Measurements from ENCODE around the gene TBX21.

Gene TBX21

DNA sequence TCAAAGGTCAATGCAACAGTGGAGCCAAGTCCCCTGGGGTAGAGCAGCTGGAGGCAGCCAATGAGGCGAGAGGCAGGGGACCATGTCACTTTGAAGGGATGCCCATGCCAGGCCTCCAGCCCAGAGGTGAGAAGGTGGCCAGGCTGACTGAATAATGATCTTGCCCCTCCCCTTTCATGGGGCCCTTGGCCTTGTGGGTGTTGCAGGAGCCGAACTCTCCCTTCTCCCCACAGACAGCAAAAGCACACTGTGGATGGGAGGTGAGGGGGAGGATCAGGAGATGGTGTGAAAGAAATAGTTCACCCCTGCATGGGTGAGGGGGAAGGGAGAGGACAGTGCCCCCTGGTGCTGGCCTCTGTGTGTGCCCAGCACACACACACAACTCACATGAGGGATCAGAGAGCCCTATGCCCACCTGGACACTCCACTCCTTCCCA lies 15.8 kb upstream of the TBX21 start:
- POLR2A ChIA-PET = no interaction called here
- TF ChIP-seq, protein P1, sequence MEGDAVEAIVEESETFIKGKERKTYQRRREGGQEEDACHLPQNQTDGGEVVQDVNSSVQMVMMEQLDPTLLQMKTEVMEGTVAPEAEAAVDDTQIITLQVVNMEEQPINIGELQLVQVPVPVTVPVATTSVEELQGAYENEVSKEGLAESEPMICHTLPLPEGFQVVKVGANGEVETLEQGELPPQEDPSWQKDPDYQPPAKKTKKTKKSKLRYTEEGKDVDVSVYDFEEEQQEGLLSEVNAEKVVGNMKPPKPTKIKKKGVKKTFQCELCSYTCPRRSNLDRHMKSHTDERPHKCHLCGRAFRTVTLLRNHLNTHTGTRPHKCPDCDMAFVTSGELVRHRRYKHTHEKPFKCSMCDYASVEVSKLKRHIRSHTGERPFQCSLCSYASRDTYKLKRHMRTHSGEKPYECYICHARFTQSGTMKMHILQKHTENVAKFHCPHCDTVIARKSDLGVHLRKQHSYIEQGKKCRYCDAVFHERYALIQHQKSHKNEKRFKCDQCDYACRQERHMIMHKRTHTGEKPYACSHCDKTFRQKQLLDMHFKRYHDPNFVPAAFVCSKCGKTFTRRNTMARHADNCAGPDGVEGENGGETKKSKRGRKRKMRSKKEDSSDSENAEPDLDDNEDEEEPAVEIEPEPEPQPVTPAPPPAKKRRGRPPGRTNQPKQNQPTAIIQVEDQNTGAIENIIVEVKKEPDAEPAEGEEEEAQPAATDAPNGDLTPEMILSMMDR (IDR thresholded peaks at IDR 0.05; ENCODE audit: control extremely low read depth, extremely low read depth, low read depth, missing control alignments) = peak; percentile 54
- no peak for DNase-seq (ENCODE audit: extremely low spot score)
- CTCF ChIA-PET = interaction anchor here (1.0 to 7.0 kb wide), 5 partner anchors 12 to 107 kb away, joined by 3 to 85 read pairs (median 36); partner anchors contain the start of gene TBX21

DNA sequence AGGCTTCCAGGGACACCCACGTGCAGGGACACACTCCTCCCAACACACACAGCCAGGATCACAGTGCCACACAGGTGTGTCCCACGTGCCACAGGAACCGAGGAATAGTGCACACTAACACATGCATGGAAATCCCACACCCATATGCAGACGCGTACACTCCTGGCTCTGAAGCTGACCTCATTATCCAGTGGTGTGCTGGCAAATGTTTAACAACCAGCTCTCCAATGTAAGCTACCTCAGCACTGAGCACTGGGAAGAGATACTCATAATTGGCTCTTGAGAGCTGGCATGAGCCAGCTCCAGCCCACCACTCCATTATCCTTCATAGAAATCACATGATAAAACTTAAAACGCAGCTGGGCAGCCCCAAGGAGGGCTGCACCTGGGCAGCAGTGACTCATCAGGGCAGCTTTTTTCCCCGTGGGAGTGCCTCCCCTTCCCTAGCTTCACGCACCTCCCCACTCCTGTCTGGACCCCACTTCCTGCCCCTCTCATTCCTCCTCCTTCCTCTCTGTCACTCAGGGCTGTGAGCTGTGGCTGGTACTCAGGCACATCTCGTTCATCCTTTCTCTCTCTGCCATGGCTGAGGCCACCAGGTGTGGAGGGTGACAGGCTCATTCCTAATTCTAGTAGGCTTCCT lies 14.9 kb upstream of the TBX21 start:
- no peak for DNase-seq (ENCODE audit: extremely low spot score)
- ChIA-PET POLR2A (interaction anchor here (0.9 kb wide), 1 partner anchor 15 kb away, joined by 5 read pairs; the partner anchor contains the start of gene TBX21), CTCF (interaction anchor here (0.6 to 7.0 kb wide), 13 partner anchors 12 to 537 kb away, joined by 3 to 85 read pairs (median 4); partner anchors contain the start of gene TBX21)
- TF ChIP-seq, protein P1 (IDR thresholded peaks at IDR 0.05; ENCODE audit: control extremely low read depth, extremely low read depth, low read depth, missing control alignments) = no peak

DNA sequence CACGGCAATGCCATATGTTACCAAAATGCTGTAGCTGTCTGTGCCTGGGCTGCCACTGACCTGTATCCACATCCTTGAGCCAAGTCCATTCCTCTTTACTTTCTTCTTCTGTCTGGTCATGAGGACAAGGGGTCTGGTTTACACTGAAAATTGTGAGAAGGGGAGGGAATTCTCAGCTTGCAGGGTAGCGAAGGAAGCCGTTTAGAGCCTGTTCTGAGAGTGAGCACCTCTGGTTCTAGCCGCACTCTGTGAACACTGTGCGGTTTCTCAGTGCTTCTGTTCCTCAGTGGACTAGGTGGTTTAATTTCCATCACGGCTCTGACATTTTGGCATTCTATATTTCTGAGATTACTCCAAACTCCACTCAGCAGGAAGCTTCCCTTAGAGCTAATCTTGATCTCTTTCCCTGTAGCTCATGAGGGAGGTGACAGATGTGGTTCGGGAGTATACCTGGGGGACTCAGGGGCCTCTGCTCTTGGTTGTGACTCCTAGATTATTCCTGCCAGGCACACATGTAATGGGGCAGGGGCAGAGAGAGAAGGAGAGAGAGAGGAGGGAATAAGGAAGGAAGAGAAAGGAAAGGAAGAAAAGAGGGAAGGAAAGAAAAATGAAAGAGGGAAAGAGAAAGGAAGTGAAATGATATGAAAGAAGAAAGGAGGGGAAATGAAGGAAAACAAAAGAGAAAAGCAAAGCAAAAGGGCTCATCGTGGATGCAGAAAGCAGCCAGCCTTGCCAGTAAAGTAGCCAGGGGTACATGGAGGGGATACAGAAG lies 14.2 kb upstream of the TBX21 start:
- no peak for DNase-seq (ENCODE audit: extremely low spot score)
- CTCF ChIA-PET = interaction anchor here (0.6 to 7.0 kb wide), 13 partner anchors 11 to 537 kb away, joined by 3 to 85 read pairs (median 4); partner anchors contain the start of gene TBX21
- TF ChIP-seq, protein P1 (IDR thresholded peaks at IDR 0.05; ENCODE audit: control extremely low read depth, extremely low read depth, low read depth, missing control alignments) = no peak
- POLR2A ChIA-PET = interaction anchor here (0.9 to 1.4 kb wide), 2 partner anchors 14 kb away, joined by 5 to 7 read pairs; partner anchors contain the start of gene TBX21

DNA sequence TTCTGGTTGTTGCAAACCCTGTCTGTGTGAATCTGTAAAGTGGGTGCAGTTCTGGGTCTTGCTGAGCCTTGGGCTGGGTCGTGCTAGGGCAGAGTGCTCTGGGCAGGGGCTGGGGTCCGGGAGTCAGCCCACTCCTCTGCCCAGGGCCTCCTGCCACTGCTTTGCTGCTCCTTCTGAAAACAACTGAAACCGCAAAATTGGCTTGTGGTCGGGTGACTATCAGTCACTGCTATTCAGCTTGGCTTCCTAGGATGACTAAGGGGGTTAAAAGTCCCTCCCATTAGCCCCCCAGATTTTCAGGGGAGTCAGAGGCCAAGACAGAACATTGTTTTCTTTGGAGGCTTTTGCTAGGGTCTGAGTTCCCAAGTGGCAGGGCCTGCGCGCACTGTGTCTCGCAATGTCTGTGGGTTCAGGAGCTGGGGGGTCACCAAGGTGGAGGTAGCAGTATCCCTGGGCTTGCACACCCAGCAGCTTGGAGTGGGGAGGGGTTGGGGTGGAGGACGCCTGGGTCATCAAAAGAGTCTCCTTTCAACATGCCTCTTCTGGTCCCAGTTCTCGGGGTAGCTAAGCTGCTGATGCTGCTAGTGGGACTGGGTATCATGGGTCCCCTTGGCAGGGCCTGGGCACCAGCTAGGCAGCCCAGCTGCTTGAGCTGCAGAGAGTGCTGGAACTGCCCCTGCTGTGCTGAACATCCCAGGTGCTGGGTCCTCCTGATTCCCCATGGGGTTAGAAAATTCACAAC lies 13.5 kb upstream of the TBX21 start:
- TF ChIP-seq, protein P1 (IDR thresholded peaks at IDR 0.05; ENCODE audit: control extremely low read depth, extremely low read depth, low read depth, missing control alignments) = no peak
- peak; percentile 57 for DNase-seq (ENCODE audit: extremely low spot score)
- CTCF ChIA-PET = interaction anchor here (1.2 to 7.0 kb wide), 6 partner anchors 10 to 54 kb away, joined by 3 to 85 read pairs (median 11); partner anchors contain the start of gene TBX21
- POLR2A ChIA-PET = interaction anchor here (1.4 kb wide), 1 partner anchor 13 kb away, joined by 7 read pairs; the partner anchor contains the start of gene TBX21

DNA sequence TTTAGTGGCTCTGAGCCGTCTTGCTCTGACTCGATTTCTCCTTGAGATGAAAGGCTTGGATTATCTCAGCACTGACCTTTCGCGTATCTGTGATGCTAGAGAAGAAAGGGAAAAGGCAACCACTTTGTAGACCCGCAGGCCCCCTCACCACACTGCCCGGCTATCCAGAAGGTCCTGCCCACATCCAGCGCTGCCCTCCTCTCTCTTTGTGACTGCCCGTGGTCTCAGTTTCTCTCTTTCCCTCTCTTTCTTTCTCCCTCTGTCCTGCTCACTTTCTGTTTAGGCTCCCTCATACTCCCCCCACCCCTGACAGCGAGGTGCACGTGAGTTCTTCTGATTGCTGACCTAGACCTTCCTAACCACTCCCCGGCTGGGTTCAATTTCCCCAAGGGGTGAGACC lies 12.8 kb upstream of the TBX21 start:
- ChIA-PET POLR2A (no interaction called here), CTCF (interaction anchor here (1.2 to 7.0 kb wide), 3 partner anchors 10 to 20 kb away, joined by 3 to 85 read pairs (median 72); partner anchors contain the start of gene TBX21)
- TF ChIP-seq, protein P1 (IDR thresholded peaks at IDR 0.05; ENCODE audit: control extremely low read depth, extremely low read depth, low read depth, missing control alignments) = no peak
- no peak for DNase-seq (ENCODE audit: extremely low spot score)

All from GM10248 (cell line).